Neural progenitor cell (in vitro differentiated cells): ENCODE data around the gene TAF6. TPM values are rescaled to one million over a fixed set of nuclear protein-coding genes. Genes with fewer than 3 reads are reported as not detected.
A peak's percentile ranks its signal among the peaks of the same experiment; 100 is the strongest.

Source experiments
- DNase-seq: peaks from one replicate; pipeline ENCODE4 v3.0.0-alpha.2; 2016; ENCODE audit warnings: low spot score
- H2AFZ ChIP-seq: fragments of 200-600 bp; sonication (generic); replicated peaks from 2 replicates; pipeline ENCODE4 v1.6.1; 2016; ENCODE audit warnings: antibody characterized with exemption
- H3F3A ChIP-seq: fragments of 200-600 bp; sonication (generic); 2 replicates; pipeline ENCODE4 v1.6.1; 2016; ENCODE audit warnings: antibody characterized with exemption, low read depth
- H3K27ac ChIP-seq: fragments of 200-600 bp; sonication (generic); 2 replicates; pipeline ENCODE4 v1.5.1; 2016; ENCODE audit warnings: mild to moderate bottlenecking
- H3K27me3 ChIP-seq: fragments of 200-600 bp; sonication (generic); 2 replicates; pipeline ENCODE4 v1.6.1; 2016; ENCODE audit warnings: mild to moderate bottlenecking, moderate library complexity
- H3K36me3 ChIP-seq: fragments of 200-600 bp; sonication (generic); 2 replicates; pipeline ENCODE4 v1.5.1; 2016
- H3K4me1 ChIP-seq: fragments of 200-600 bp; sonication (generic); 2 replicates; pipeline ENCODE4 v1.6.1; 2016; ENCODE audit warnings: mixed run types
- H3K4me2 ChIP-seq: fragments of 200-600 bp; sonication (generic); 2 replicates; pipeline ENCODE4 v1.6.1; 2016
- H3K4me3 ChIP-seq: fragments of 200-600 bp; sonication (generic); 2 replicates; pipeline ENCODE4 v1.5.1; 2016
- H3K79me2 ChIP-seq: fragments of 200-600 bp; sonication (generic); 2 replicates; pipeline ENCODE4 v1.6.1; 2016; ENCODE audit warnings: low read depth
- H3K9ac ChIP-seq: fragments of 200-600 bp; sonication (generic); 2 replicates; pipeline ENCODE4 v1.6.1; 2016
- H3K9me3 ChIP-seq: fragments of 200-600 bp; sonication (generic); 2 replicates; pipeline ENCODE4 v1.5.1; 2016; ENCODE audit warnings: low read depth
- H4K20me1 ChIP-seq: fragments of 200-600 bp; sonication (generic); 2 replicates; pipeline ENCODE4 v1.6.1; 2016; ENCODE audit warnings: low read depth
- H3K27ac Mint-ChIP-seq: 3 replicates; pipeline ENCODE4 v1.8.0; 2021; ENCODE audit warnings: mixed read lengths
- H3K27me3 Mint-ChIP-seq: 2 replicates; pipeline ENCODE4 v1.8.0; 2022; ENCODE audit warnings: low read depth, mild to moderate bottlenecking, inconsistent platforms, moderate library complexity, mixed read lengths; ENCODE audit not compliant: insufficient read depth
- H3K36me3 Mint-ChIP-seq: 3 replicates; pipeline ENCODE4 v1.8.0; 2021; ENCODE audit warnings: mixed read lengths
- H3K4me1 Mint-ChIP-seq: 3 replicates; pipeline ENCODE4 v1.8.0; 2021; ENCODE audit warnings: mixed read lengths
- H3K4me3 Mint-ChIP-seq: 3 replicates; pipeline ENCODE4 v1.8.0; 2021; ENCODE audit warnings: mild to moderate bottlenecking, moderate library complexity, mixed read lengths
- H3K9me3 Mint-ChIP-seq: 3 replicates; pipeline ENCODE4 v1.8.0; 2020; ENCODE audit warnings: mixed read lengths
- CTCF ChIP-seq: fragments of 200-600 bp; sonication (generic); IDR thresholded peaks from 2 replicates; pipeline ENCODE4 v1.5.1; 2017; ENCODE audit warnings: antibody characterized with exemption, mild to moderate bottlenecking
- EZH2 ChIP-seq: fragments of 200-600 bp; sonication (generic); IDR thresholded peaks from 2 replicates; pipeline ENCODE4 v1.6.1; 2017; ENCODE audit warnings: antibody characterized with exemption, mild to moderate bottlenecking, moderate library complexity
- EZH2phosphoT487 ChIP-seq: fragments of 200-600 bp; sonication (generic); IDR thresholded peaks from 2 replicates; pipeline ENCODE4 v1.6.1; 2017; ENCODE audit warnings: antibody characterized with exemption
- total RNA-seq: library from RNA; depleted of rRNA; stranded (reverse); fragments of >200 nt; gene quantifications from 2 replicates; pipeline ENCODE4 v1.2.3, GENCODE V29; 2015; ENCODE audit warnings: low replicate concordance

TAF6 gene
- total RNA-seq, 1 donor from 2014 or later = 66.1 TPM

GRCh38 chr7:100157334-100158228, 38.4 kb upstream of the TAF6 start:
- Histone ChIP-seq H3K79me2 (no peaks in the 10 kb centered on the region), H3K36me3 (no peaks in the 10 kb centered on the region), H3K9me3 (no peaks in the 10 kb centered on the region), H3K27ac (no peak overlapping the region), H4K20me1 (peaks cover 32% of the 10 kb centered on the region), H3F3A (peaks cover 36% of the 10 kb centered on the region), H2AFZ (no peak overlapping the region), H3K27me3 (no peaks in the 10 kb centered on the region), H3K4me1 (no peaks in the 10 kb centered on the region), H3K4me2 (peak overlapping the region; percentile 96), H3K9ac (peak overlapping the region; percentile 71), H3K4me3 (peak overlapping the region; percentile 96)
- Mint-ChIP-seq H3K4me3 (peak overlapping the region; percentile 84), H3K36me3 (peaks cover 4% of the 10 kb centered on the region), H3K27me3 (peaks cover 11% of the 10 kb centered on the region), H3K9me3 (no peaks in the 10 kb centered on the region), H3K27ac (peak overlapping the region; percentile 33), H3K4me1 (peaks cover 18% of the 10 kb centered on the region)
- peak; percentile 36 for DNase-seq
- no peak for TF ChIP-seq EZH2phosphoT487
- no peak for TF ChIP-seq EZH2
- TF ChIP-seq CTCF = no peak

- TF ChIP-seq EZH2phosphoT487 (no peak), EZH2 (no peak)
- Histone ChIP-seq H3K36me3 (no peaks in the 10 kb centered on the region), H3K27ac (no peak overlapping the region), H3K9ac (no peak overlapping the region), H2AFZ (no peak overlapping the region), H4K20me1 (peaks cover 32% of the 10 kb centered on the region), H3K4me1 (no peaks in the 10 kb centered on the region), H3K27me3 (no peaks in the 10 kb centered on the region), H3K79me2 (peaks cover 2% of the 10 kb centered on the region), H3K4me2 (no peak overlapping the region), H3K9me3 (no peaks in the 10 kb centered on the region), H3K4me3 (no peak overlapping the region), H3F3A (peaks cover 39% of the 10 kb centered on the region)
- Mint-ChIP-seq H3K27ac (no peak overlapping the region), H3K9me3 (no peaks in the 10 kb centered on the region), H3K36me3 (peaks cover 6% of the 10 kb centered on the region), H3K4me1 (peaks cover 17% of the 10 kb centered on the region), H3K27me3 (peaks cover 11% of the 10 kb centered on the region), H3K4me3 (peak overlapping the region; percentile 84)
- no peak for DNase-seq
Observed at GRCh38 chr7:100157069-100157333, 37.8 kb upstream of the TAF6 start.

- no peak overlapping the region for H3K4me2 ChIP-seq
Observed at GRCh38 chr7:100156331-100157068, 37.3 kb upstream of the TAF6 start.

More at GRCh38 chr7:100156331-100157068, 37.3 kb upstream of the TAF6 start:
- Histone ChIP-seq H3K4me3 (no peak overlapping the region), H3K27ac (no peak overlapping the region), H4K20me1 (peaks cover 32% of the 10 kb centered on the region), H3F3A (peaks cover 40% of the 10 kb centered on the region), H3K79me2 (peaks cover 7% of the 10 kb centered on the region), H3K36me3 (no peaks in the 10 kb centered on the region), H3K4me1 (no peaks in the 10 kb centered on the region), H3K9me3 (no peaks in the 10 kb centered on the region), H3K27me3 (no peaks in the 10 kb centered on the region), H3K9ac (no peak overlapping the region), H2AFZ (no peak overlapping the region)
- Mint-ChIP-seq H3K27me3 (peaks cover 11% of the 10 kb centered on the region), H3K4me3 (peak overlapping the region; percentile 84), H3K4me1 (peaks cover 17% of the 10 kb centered on the region), H3K36me3 (peaks cover 7% of the 10 kb centered on the region), H3K9me3 (no peaks in the 10 kb centered on the region), H3K27ac (no peak overlapping the region)
- no peak for DNase-seq
- TF ChIP-seq EZH2 = no peak
- no peak for TF ChIP-seq CTCF
- TF ChIP-seq EZH2phosphoT487 = no peak
